Keratinocyte (primary cell): ENCODE results near the gene UTP4. TPM values are rescaled to one million over a fixed set of nuclear protein-coding genes. Genes with fewer than 3 reads are reported as not detected.

Experiments
- DNase-seq: peaks from one replicate; pipeline ENCODE4 v3.0.0-alpha.2; 2011; ENCODE audit warnings: low read depth, missing footprints, low spot score
- FAIRE-seq: peaks from 2 replicates; lab custom pipeline; 2011; peaks lifted over from hg19 to GRCh38; lab: Jason Lieb, UNC
- H2AFZ ChIP-seq: 2 replicates; pipeline ENCODE4 v1.6.0; 2012; ENCODE audit warnings: low read length, control low read depth, inconsistent platforms; ENCODE audit not compliant: control insufficient read depth
- H3K27ac ChIP-seq: 2 replicates; pipeline ENCODE4 v1.5.1; 2011; ENCODE audit warnings: low read length; ENCODE audit not compliant: control insufficient read depth, insufficient read depth
- H3K27me3 ChIP-seq: 3 replicates; pipeline ENCODE4 v1.6.0; 2011; ENCODE audit warnings: low read length; ENCODE audit not compliant: control insufficient read depth, insufficient read depth; ENCODE audit errors: extremely low read depth
- H3K36me3 ChIP-seq, 2 experiments: 2 replicates in 1 of 2; 3 replicates in 1 of 2; pipeline ENCODE4 v1.5.1; 2011; ENCODE audit warnings: low read length in 2 of 2, mild to moderate bottlenecking in 1 of 2; ENCODE audit not compliant: control insufficient read depth in 2 of 2, insufficient read depth in 2 of 2; ENCODE audit errors: extremely low read depth in 1 of 2
- H3K4me1 ChIP-seq: 3 replicates; pipeline ENCODE4 v1.5.1; 2011; ENCODE audit warnings: low read length; ENCODE audit not compliant: control insufficient read depth, insufficient read depth; ENCODE audit errors: extremely low read depth
- H3K4me2 ChIP-seq: 3 replicates; pipeline ENCODE4 v1.6.0; 2011; ENCODE audit warnings: low read depth, low read length; ENCODE audit not compliant: control insufficient read depth, insufficient read depth; ENCODE audit errors: extremely low read depth
- H3K4me3 ChIP-seq, 3 experiments: fragments of 200-600 bp in 1 of 3; sonication (generic) in 1 of 3; 2 replicates in 2 of 3; 3 replicates in 1 of 3; pipeline ENCODE4 v1.5.1; 2011 to 2016; ENCODE audit warnings: low read length in 3 of 3, mild to moderate bottlenecking in 3 of 3, control low read depth in 2 of 3, inconsistent platforms in 1 of 3, low read depth in 1 of 3, mixed read lengths in 1 of 3, mixed run types in 1 of 3, moderate library complexity in 1 of 3; ENCODE audit not compliant: control insufficient read depth in 2 of 3, insufficient read depth in 2 of 3; ENCODE audit errors: extremely low read depth in 1 of 3
- H3K79me2 ChIP-seq: 2 replicates; pipeline ENCODE4 v1.6.0; 2012; ENCODE audit warnings: low read length; ENCODE audit not compliant: control insufficient read depth, insufficient read depth
- H3K9ac ChIP-seq: 3 replicates; pipeline ENCODE4 v1.6.0; 2011; ENCODE audit warnings: low read length; ENCODE audit not compliant: control insufficient read depth, insufficient read depth; ENCODE audit errors: extremely low read depth
- H3K9me1 ChIP-seq: 3 replicates; pipeline ENCODE4 v1.6.0; 2011; ENCODE audit warnings: low read length; ENCODE audit not compliant: control insufficient read depth, insufficient read depth; ENCODE audit errors: extremely low read depth
- H3K9me3 ChIP-seq: 2 replicates; pipeline ENCODE4 v1.5.1; 2012; ENCODE audit warnings: low read depth, low read length; ENCODE audit not compliant: control insufficient read depth
- H4K20me1 ChIP-seq: 3 replicates; pipeline ENCODE4 v1.6.0; 2011; ENCODE audit warnings: low read length; ENCODE audit not compliant: control insufficient read depth, insufficient read depth; ENCODE audit errors: extremely low read depth
- EZH2 ChIP-seq: IDR thresholded peaks from one replicate; pipeline ENCODE4 v1.6.1; 2012; ENCODE audit warnings: inconsistent platforms, mild to moderate bottlenecking, low read length, moderate library complexity
- dilution Hi-C: fragments of 300-500 bp; cut with MboI; formaldehyde crosslinking; loops from one replicate; pipeline ENCODE4 v1.7.0; 2020; ENCODE audit warnings: low sequenced_read_pairs; ENCODE audit not compliant: extremely low pct_ligation_motif_present
- polyA plus RNA-seq, 5 experiments: library from polyadenylated mRNA; depleted of rRNA in 3 of 5; stranded (reverse) in 3 of 5; stranded (forward) in 1 of 5; unstranded in 1 of 5; fragments of >200 nt; gene quantifications; 1 replicate in 1 of 5; 2 replicates in 3 of 5; 3 replicates in 1 of 5; pipeline versions ENCODE4 v1.2.1 to v1.2.3, GENCODE V29; 2011 to 2012; ENCODE audit warnings: missing spikeins in 2 of 5, low read depth in 1 of 5, low replicate concordance in 1 of 5
- TF ChIP-seq, protein P1 (sequence below), 3 experiments: IDR thresholded peaks in 1 of 3; conservative IDR thresholded peaks in 1 of 3; optimal IDR thresholded peaks in 1 of 3; 2 replicates in 2 of 3; 3 replicates in 1 of 3; pipeline versions ENCODE3 to v1.5.1; 2011; ENCODE audit warnings: low read length in 3 of 3, mild to moderate bottlenecking in 3 of 3, moderate library complexity in 2 of 3, control low read depth in 1 of 3, inconsistent platforms in 1 of 3; ENCODE audit not compliant: insufficient read depth in 2 of 3; ENCODE audit errors: extremely low read depth in 1 of 3

The UTP4 gene
- polyA plus RNA-seq, 1 donor (not counting 4 experiments of a cell fraction or from before 2014, with no cell fraction given): 106 TPM

DNA sequence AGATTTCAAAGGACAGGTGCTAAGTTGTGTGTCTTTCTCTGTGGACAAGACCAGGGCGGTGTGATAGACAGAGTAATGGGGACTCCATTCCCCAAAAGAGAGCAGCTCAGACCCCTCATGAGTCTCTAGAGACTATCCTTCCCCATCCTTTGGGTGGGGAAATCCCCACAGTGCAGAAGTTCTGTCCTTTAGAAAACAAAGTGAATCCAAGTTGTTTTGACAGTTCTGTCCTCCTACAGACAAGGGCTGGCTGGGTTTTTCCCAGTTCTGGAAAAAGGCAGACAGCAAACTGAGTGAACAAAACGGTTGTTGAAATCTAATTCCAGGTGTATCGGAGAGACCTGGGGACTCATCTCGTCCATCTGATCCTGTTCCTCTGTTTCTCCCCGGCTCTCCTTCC is 37.9 kb upstream of the UTP4 start:
- H3K9me1 ChIP-seq: no peaks in the 10 kb centered on the region
- H3K4me3 ChIP-seq: no peak overlapping the region
- no peak overlapping the region for H2AFZ ChIP-seq
- TF ChIP-seq, protein P1, sequence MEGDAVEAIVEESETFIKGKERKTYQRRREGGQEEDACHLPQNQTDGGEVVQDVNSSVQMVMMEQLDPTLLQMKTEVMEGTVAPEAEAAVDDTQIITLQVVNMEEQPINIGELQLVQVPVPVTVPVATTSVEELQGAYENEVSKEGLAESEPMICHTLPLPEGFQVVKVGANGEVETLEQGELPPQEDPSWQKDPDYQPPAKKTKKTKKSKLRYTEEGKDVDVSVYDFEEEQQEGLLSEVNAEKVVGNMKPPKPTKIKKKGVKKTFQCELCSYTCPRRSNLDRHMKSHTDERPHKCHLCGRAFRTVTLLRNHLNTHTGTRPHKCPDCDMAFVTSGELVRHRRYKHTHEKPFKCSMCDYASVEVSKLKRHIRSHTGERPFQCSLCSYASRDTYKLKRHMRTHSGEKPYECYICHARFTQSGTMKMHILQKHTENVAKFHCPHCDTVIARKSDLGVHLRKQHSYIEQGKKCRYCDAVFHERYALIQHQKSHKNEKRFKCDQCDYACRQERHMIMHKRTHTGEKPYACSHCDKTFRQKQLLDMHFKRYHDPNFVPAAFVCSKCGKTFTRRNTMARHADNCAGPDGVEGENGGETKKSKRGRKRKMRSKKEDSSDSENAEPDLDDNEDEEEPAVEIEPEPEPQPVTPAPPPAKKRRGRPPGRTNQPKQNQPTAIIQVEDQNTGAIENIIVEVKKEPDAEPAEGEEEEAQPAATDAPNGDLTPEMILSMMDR (optimal IDR thresholded peaks at IDR 0.05 in 1 of 3, IDR thresholded peaks at IDR 0.05 in 1 of 3, conservative IDR thresholded peaks at IDR 0.05 in 1 of 3; ENCODE audit: extremely low read depth in 1 of 3, insufficient read depth in 2 of 3, low read length in 3 of 3): no peak
- no peak for TF ChIP-seq EZH2
- no peaks in the 10 kb centered on the region for H3K27me3 ChIP-seq
- no peaks in the 10 kb centered on the region for H4K20me1 ChIP-seq
- peaks cover 13% of the 10 kb centered on the region for H3K4me1 ChIP-seq
- dilution Hi-C loops: no loop called here
- FAIRE-seq: no peak
- no peak for DNase-seq
- H3K79me2 ChIP-seq: no peaks in the 10 kb centered on the region
- H3K4me2 ChIP-seq: no peak overlapping the region
- H3K9me3 ChIP-seq: no peaks in the 10 kb centered on the region
- H3K27ac ChIP-seq: no peak overlapping the region
- H3K36me3 ChIP-seq: no peaks in the 10 kb centered on the region
- no peak overlapping the region for H3K9ac ChIP-seq

DNA sequence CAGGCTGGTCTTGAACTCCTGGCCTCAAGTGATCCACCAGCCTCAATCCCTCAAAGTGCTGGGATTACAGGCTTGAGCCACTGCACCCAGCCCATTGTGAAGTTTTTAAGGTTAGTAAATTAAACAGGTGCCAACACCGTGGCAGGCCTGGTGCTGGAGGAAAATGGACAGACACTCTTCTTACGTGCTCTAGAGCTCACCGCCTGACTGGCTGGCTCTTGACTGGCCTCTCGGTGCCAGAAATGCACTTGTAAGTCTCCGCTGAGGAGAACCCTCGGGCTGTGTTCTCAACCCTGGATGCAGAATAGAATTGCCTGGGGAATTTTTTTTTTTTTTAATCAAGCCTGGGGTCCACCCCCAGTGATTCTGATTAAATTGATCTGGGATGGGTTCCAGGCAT is 37.3 kb upstream of the UTP4 start:
- FAIRE-seq (no peak), DNase-seq (no peak)
- H2AFZ ChIP-seq: no peak overlapping the region
- H3K9me1 ChIP-seq: no peaks in the 10 kb centered on the region
- TF ChIP-seq, protein P1 (optimal IDR thresholded peaks at IDR 0.05 in 1 of 3, IDR thresholded peaks at IDR 0.05 in 1 of 3, conservative IDR thresholded peaks at IDR 0.05 in 1 of 3; ENCODE audit: extremely low read depth in 1 of 3, insufficient read depth in 2 of 3, low read length in 3 of 3): no peak
- TF ChIP-seq EZH2: no peak
- no peaks in the 10 kb centered on the region for H3K9me3 ChIP-seq
- H3K27me3 ChIP-seq: no peaks in the 10 kb centered on the region
- H3K4me3 ChIP-seq: no peak overlapping the region
- H3K36me3 ChIP-seq: no peaks in the 10 kb centered on the region
- no peak overlapping the region for H3K27ac ChIP-seq
- H4K20me1 ChIP-seq: no peaks in the 10 kb centered on the region
- no peak overlapping the region for H3K9ac ChIP-seq
- dilution Hi-C loops: no loop called here
- no peaks in the 10 kb centered on the region for H3K79me2 ChIP-seq
- H3K4me2 ChIP-seq: no peak overlapping the region
- H3K4me1 ChIP-seq: peaks cover 8% of the 10 kb centered on the region
